GM19193 (cell line): Measurements from ENCODE around the gene PCSK9.

ENCODE experiments used
- POLR2A ChIP-seq: IDR thresholded peaks from 4 replicates; pipeline ENCODE4 v1.6.1; 2011; ENCODE audit not compliant: insufficient read depth, insufficient read length; ENCODE audit errors: extremely low read depth

PCSK9 gene

GRCh38 chr1:55051169-55051568 lies 11.8 kb downstream of the PCSK9 start:
- no peak for TF ChIP-seq POLR2A

- no peak for TF ChIP-seq POLR2A
Observed at GRCh38 chr1:55051621-55052020, 12.3 kb downstream of the PCSK9 start.

- no peak for TF ChIP-seq POLR2A
Observed at GRCh38 chr1:55052221-55053142, 13.1 kb downstream of the PCSK9 start.

GRCh38 chr1:55053265-55053954 lies 14.1 kb downstream of the PCSK9 start:
- no peak for TF ChIP-seq POLR2A

- no peak for TF ChIP-seq POLR2A
Observed at GRCh38 chr1:55054396-55054795, 15.0 kb downstream of the PCSK9 start.

- TF ChIP-seq POLR2A: no peak
Observed at GRCh38 chr1:55055084-55055882, 15.9 kb downstream of the PCSK9 start.

GRCh38 chr1:55055951-55056631 lies 16.7 kb downstream of the PCSK9 start:
- TF ChIP-seq POLR2A: no peak

GRCh38 chr1:55056632-55056992 lies 17.3 kb downstream of the PCSK9 start:
- no peak for TF ChIP-seq POLR2A

- TF ChIP-seq POLR2A: no peak
Observed at GRCh38 chr1:55057270-55057955, 18.1 kb downstream of the PCSK9 start.

- no peak for TF ChIP-seq POLR2A
Observed at GRCh38 chr1:55057956-55058298, 18.6 kb downstream of the PCSK9 start.

GRCh38 chr1:55059302-55060132 lies 20.2 kb downstream of the PCSK9 start:
- TF ChIP-seq POLR2A: no peak

GRCh38 chr1:55060133-55060999 lies 21.0 kb downstream of the PCSK9 start:
- no peak for TF ChIP-seq POLR2A
